AG04449 (cell line): ENCODE measurements around the gene GREB1.

Experiments
- CTCF ChIA-PET: fragments of 350-600 bp; formaldehyde crosslinking; extraction: SDS; loops from one replicate; lab custom pipeline; 2021; ENCODE audit warnings: antibody characterized with exemption; lab: Yijun Ruan, JAX
- POLR2A ChIA-PET: fragments of 400-600, 350-600 bp; formaldehyde crosslinking; extraction: SDS; loops from one replicate; lab custom pipeline; 2020; ENCODE audit warnings: antibody characterized with exemption, inconsistent platforms; lab: Yijun Ruan, JAX
- DNase-seq: peaks from one replicate; pipeline ENCODE4 v3.0.0-alpha.2; 2010; ENCODE audit warnings: low read depth, low spot score
- H3K4me3 ChIP-seq: 2 replicates; pipeline ENCODE4 v1.5.1; 2011; ENCODE audit warnings: low read depth, mild to moderate bottlenecking, control low read depth, low read length
- TF ChIP-seq, protein P1 (sequence below): IDR thresholded peaks from one replicate; pipeline ENCODE4 v1.5.1; 2011; ENCODE audit warnings: mild to moderate bottlenecking, moderate library complexity, low read length, control low read depth, inconsistent platforms; ENCODE audit not compliant: insufficient read depth; ENCODE audit errors: missing control alignments

Gene GREB1

DNA sequence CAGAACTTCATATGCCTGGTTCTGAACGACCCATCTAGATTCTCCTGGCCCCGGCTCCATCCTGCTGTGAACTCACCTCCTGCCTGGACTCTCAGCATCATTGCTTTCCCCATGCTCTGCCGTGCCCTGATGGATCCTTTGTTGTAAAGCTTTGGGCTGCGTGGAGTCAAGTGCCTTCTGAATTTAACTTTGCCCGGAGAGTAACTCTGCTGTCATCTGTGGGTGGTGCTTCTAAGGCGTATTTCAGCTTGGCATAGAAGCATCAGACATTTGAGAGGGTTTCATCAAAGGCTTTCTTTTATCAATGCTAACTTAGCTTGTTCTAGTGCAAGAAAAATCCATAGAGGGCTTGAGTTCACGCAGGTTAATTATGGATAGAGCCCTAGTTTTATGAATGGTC is 8.1 kb upstream of the GREB1 start:
- ChIA-PET POLR2A (no interaction called here), CTCF (interaction anchor here (2.9 kb wide), 1 partner anchor 58 kb away, joined by 11 read pairs; no protein-coding TSS in a partner anchor)
- no peak for DNase-seq
- TF ChIP-seq, protein P1, sequence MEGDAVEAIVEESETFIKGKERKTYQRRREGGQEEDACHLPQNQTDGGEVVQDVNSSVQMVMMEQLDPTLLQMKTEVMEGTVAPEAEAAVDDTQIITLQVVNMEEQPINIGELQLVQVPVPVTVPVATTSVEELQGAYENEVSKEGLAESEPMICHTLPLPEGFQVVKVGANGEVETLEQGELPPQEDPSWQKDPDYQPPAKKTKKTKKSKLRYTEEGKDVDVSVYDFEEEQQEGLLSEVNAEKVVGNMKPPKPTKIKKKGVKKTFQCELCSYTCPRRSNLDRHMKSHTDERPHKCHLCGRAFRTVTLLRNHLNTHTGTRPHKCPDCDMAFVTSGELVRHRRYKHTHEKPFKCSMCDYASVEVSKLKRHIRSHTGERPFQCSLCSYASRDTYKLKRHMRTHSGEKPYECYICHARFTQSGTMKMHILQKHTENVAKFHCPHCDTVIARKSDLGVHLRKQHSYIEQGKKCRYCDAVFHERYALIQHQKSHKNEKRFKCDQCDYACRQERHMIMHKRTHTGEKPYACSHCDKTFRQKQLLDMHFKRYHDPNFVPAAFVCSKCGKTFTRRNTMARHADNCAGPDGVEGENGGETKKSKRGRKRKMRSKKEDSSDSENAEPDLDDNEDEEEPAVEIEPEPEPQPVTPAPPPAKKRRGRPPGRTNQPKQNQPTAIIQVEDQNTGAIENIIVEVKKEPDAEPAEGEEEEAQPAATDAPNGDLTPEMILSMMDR, result no peak
- no peak overlapping the region for H3K4me3 ChIP-seq

DNA sequence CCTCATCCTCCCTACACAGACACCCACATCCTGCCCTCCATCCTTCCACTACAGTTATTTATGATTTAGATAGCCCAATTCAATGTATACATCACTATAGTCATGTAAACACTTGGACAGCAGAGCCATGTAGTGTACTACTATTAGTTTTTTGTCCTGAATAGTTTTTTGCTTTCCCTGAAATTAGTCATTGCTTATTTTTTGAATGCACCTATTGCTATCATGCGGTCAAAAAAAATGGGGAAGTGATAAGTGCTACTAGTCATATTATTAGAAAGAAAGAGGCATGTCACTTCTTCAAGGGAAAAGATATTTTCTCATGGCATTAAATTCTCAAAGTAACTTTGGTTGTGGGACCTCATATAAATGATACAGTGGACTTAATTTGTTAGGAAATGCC is 6.8 kb upstream of the GREB1 start:
- no peak for DNase-seq
- TF ChIP-seq, protein P1, result no peak
- no peak overlapping the region for H3K4me3 ChIP-seq
- CTCF ChIA-PET, result interaction anchor here (2.9 kb wide), 1 partner anchor 56 kb away, joined by 11 read pairs; no protein-coding TSS in a partner anchor
- POLR2A ChIA-PET, result interaction anchor here (0.7 kb wide), 1 partner anchor 33 kb away, joined by 3 read pairs; no protein-coding TSS in a partner anchor

DNA sequence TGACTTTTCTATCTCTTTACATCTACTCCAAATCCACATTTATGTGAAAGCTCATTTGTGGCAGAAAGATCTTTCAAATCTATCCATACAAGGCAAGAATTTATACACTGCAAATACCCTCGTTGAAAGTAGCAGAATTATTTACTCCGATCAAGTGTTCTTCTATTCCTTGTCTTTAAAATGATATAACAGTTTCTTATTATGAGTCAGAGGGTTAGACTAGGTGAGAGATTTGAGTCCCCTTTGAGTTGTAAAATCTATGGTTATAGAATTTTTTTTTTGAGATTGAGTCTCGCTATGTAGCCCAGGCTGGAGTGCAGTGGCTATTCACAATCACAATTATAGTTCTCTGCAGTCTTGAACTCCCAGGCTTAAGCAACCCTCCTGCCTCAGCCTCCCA is 5.6 kb upstream of the GREB1 start:
- TF ChIP-seq, protein P1, result no peak
- ChIA-PET POLR2A (no interaction called here), CTCF (no interaction called here)
- no peak for DNase-seq
- H3K4me3 ChIP-seq, result no peak overlapping the region

DNA sequence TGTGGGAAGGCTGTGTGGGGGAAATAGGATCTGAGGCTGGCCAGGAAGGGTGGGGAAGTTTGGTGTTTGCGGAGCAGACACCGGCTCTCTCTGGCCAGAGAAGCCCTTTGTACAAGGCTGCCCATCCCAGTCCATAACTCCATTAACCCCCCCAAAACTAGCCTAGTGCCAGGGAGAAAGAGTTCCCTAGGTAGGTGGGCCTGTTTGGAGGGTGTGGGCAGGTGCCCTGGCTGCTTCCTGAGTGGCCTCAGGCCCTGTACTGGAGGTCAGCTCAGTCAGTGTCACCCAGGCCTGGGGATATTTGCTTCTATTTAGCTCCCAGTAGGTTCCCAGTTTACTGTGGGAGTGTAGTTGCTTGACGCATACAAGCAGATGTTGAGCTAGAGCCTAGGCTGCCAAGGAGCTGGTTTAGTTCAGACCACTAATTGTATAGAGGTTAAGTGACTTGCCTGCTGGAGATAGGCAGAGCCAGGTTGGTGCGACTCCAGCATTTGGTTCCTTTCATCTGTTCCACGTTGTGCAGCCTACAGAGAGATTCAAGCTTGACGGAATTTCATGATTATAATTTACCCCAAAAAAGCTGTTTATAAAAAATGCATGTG is 2.9 kb upstream of the GREB1 start:
- CTCF ChIA-PET, result interaction anchor here (0.8 to 1.5 kb wide), 2 partner anchors 52 to 54 kb away, joined by 3 to 4 read pairs; no protein-coding TSS in a partner anchor
- POLR2A ChIA-PET, result no interaction called here

DNA sequence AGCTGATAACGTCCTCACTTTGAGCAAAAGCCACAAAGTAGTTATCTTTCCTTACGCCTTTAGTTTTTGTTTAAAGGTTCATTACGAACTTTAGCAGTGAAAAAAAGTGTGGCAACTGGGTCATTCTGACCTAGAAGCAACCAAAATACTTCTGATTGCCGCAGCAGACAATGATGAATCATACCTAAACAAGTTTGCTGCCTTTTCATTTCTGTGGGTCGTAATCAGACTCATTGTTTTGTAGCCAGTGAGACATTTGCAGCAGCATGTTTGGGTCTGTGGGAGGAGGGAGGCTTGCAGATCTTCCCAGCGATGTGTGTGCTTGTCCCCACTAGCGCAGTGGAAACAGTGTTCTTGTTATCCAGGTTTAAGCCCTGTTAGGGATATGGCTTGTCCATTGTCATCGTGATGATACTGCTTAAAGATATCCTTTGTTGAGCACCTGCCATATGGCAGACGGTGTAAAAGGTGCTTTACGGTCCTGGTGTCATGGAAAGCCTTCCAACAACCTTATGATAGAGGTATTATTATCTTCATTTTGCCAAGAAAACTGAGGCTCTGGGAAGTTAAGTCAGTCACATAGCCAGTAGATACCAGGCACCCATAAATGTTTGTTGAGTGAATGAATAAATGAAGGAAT is 1.3 kb upstream of the GREB1 start:
- POLR2A ChIA-PET, result no interaction called here
- TF ChIP-seq, protein P1, result no peak
- no peak for DNase-seq

More for the DNA sequence above, 2.9 kb upstream of the GREB1 start:
- TF ChIP-seq, protein P1, result no peak
- no peak for DNase-seq
- no peak overlapping the region for H3K4me3 ChIP-seq

DNA sequence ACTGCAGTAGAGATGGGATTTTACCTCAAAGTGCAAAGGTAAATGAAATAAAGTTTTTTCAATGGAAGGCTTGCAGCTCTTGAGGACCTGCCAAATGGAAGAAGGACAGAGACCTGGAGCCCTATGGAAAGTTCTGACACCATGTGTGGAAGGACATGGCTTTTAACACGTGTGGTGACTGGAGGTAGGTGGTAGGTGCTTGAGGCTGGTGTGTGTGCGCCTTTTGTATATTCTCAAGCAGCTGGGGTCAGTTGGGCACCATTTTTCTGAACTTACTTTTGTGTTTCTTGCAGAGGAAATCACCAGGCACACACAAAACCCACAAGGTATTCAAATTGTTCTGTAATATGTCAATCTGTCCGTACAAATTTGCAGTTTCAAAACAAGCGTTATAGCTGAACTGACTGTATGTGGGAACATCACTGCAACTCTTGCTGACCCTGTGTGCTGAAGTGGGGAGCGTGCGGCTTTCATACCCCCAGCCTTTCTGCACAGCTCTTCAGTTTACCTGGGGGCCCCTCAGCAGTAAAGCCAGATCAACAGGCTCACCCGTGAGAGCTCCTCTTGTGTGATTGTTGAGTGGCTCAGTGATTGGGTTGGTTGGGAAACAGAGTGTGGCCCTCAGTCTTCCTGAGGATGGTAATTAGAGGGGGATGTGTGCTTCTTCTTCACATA is 363 bp downstream of the GREB1 start:
- TF ChIP-seq, protein P1, result no peak
- POLR2A ChIA-PET, result no interaction called here
- CTCF ChIA-PET, result interaction anchor here (0.9 kb wide), 1 partner anchor 11 kb away, joined by 3 read pairs; no protein-coding TSS in a partner anchor

More for the DNA sequence above, 1.3 kb upstream of the GREB1 start:
- CTCF ChIA-PET, result interaction anchor here (1.5 kb wide), 1 partner anchor 50 kb away, joined by 4 read pairs; no protein-coding TSS in a partner anchor
- no peak overlapping the region for H3K4me3 ChIP-seq

More for the DNA sequence above, 363 bp downstream of the GREB1 start:
- H3K4me3 ChIP-seq, result no peak overlapping the region
- DNase-seq, result no peak
